K562 (cell line): ENCODE data around the gene KCNAB1. TPM values are rescaled to one million over a fixed set of nuclear protein-coding genes. Genes with fewer than 3 reads are reported as not detected.

Experiments
- FOXK1 ChIP-seq: sonication (generic); formaldehyde crosslinking; IDR thresholded peaks from 2 replicates; pipeline ENCODE4 v1.8.0; 2022; ENCODE audit warnings: missing genetic modification reagents, mild to moderate bottlenecking, borderline replicate concordance
- GATAD2B ChIP-seq: fragments of 450-650 bp; IDR thresholded peaks from 2 replicates; pipeline ENCODE4 v1.6.1; 2017; ENCODE audit warnings: mild to moderate bottlenecking, borderline replicate concordance
- ILF3 ChIP-seq: fragments of 450-650 bp; IDR thresholded peaks from 2 replicates; pipeline ENCODE4 v1.6.1; 2018; ENCODE audit warnings: antibody characterized with exemption, mild to moderate bottlenecking, moderate library complexity, borderline replicate concordance
- MGA ChIP-seq: fragments of 450-650 bp; IDR thresholded peaks from 2 replicates; pipeline ENCODE4 v1.6.1; 2016; ENCODE audit warnings: mild to moderate bottlenecking, moderate library complexity
- NFE2L1 ChIP-seq: fragments of 450-650 bp; IDR thresholded peaks from 2 replicates; pipeline ENCODE4 v1.6.1; 2016; ENCODE audit warnings: missing genetic modification characterization, low read depth, mild to moderate bottlenecking, missing compliant biosample characterization, moderate library complexity, borderline replicate concordance
- RBM14 ChIP-seq: fragments of 200-400 bp; formaldehyde crosslinking; IDR thresholded peaks from 2 replicates; pipeline ENCODE4 v1.6.1; 2018; ENCODE audit warnings: low read depth, mild to moderate bottlenecking, low read length, moderate library complexity, borderline replicate concordance; ENCODE audit not compliant: insufficient read depth
- ZBTB12 ChIP-seq: fragments of 250-450 bp; sonication (Bioruptor Pico); IDR thresholded peaks from 2 replicates; pipeline ENCODE4 v1.4.0; 2020
- ZBTB17 ChIP-seq: fragments of 450-650 bp; formaldehyde crosslinking; IDR thresholded peaks from 2 replicates; pipeline ENCODE4 v1.4.0; 2020; ENCODE audit warnings: mild to moderate bottlenecking
- ZBTB33 ChIP-seq: sonication (generic); formaldehyde crosslinking; IDR thresholded peaks from 2 replicates; pipeline ENCODE4 v1.8.1; 2023; ENCODE audit warnings: mild to moderate bottlenecking, missing genetic modification reagents
- ZNF224 ChIP-seq: sonication (generic); formaldehyde crosslinking; IDR thresholded peaks from 2 replicates; pipeline ENCODE4 v1.8.0; 2022; ENCODE audit warnings: mild to moderate bottlenecking, missing genetic modification reagents
- ZNF551 ChIP-seq: fragments of 250-450 bp; sonication (Bioruptor Pico); IDR thresholded peaks from 2 replicates; pipeline ENCODE4 v1.5.0; 2021; ENCODE audit warnings: mild to moderate bottlenecking, moderate library complexity
- ZNF668 ChIP-seq: fragments of 250-450 bp; sonication (Bioruptor Pico); IDR thresholded peaks from 2 replicates; pipeline ENCODE4 v1.8.0; 2022; ENCODE audit warnings: mild to moderate bottlenecking, inconsistent platforms
- ZNF764 ChIP-seq: fragments of 250-450 bp; sonication (Bioruptor Pico); IDR thresholded peaks from 2 replicates; pipeline ENCODE4 v1.4.0; 2020; ENCODE audit warnings: low read depth, mild to moderate bottlenecking, moderate library complexity
- polyA plus RNA-seq, 8 experiments: library from polyadenylated mRNA; depleted of rRNA in 4 of 8; stranded (reverse) in 5 of 8; unstranded in 3 of 8; fragments of >200 nt; fragmentation: Nextera tagmentation in 2 of 8; fragmentation: Illumina TruSeq in 1 of 8; extraction: Ambion mirVana in 2 of 8; extraction: Trizol in 1 of 8; gene quantifications; 2 replicates each; pipeline versions ENCODE4 v1.2.1 to v1.2.3, GENCODE V29; 2011 to 2014; ENCODE audit warnings: inconsistent platforms in 1 of 8, missing spikeins in 1 of 8
- total RNA-seq, 7 experiments: library from RNA; depleted of rRNA in 6 of 7; stranded (reverse); fragments of >200 nt in 6 of 7; fragmentation: Illumina TruSeq in 2 of 7; extraction: Trizol in 2 of 7; gene quantifications; 2 replicates each; pipeline versions ENCODE4 v1.2.1 to v1.2.3, GENCODE V29; 2011 to 2021; ENCODE audit warnings: low replicate concordance in 1 of 7

KCNAB1 gene
- total and polyA plus RNA-seq, 9 of the 15 experiments (the other 6 are each of a cell fraction or from before 2014, with no cell fraction given) = 0.14 to 1.2 (median 0.51) TPM

GRCh38 chr3:156553705-156554356 lies 433.5 kb downstream of the KCNAB1 start (continued):
- peak; percentile 95 for TF ChIP-seq MGA
- no peak for TF ChIP-seq ZNF668 (CRISPR knock-in tag)
- no peak for TF ChIP-seq RBM14
- TF ChIP-seq ZBTB12 (CRISPR knock-in tag) = peak; percentile 39; the same call in 1 of the 2 replicates
- TF ChIP-seq ILF3 = no peak
- TF ChIP-seq NFE2L1 (tag) = no peak
- TF ChIP-seq ZBTB33 (CRISPR knock-in tag) = no peak
- no peak for TF ChIP-seq ZNF224
- no peak for TF ChIP-seq ZNF764
- no peak for TF ChIP-seq FOXK1 (CRISPR knock-in tag)
- no peak for TF ChIP-seq ZBTB17 (CRISPR knock-in tag)
- no peak for TF ChIP-seq ZNF551
- 0 out of 2 replicates have a peak, but pooled peaks have one; percentile 33 for TF ChIP-seq GATAD2B
